ENCODE data around the gene CFAP43.

GRCh38 chr10:104258209-104258608 lies 26.0 kb upstream of the CFAP43 start:
- TF ChIP-seq CTCF (conservative IDR thresholded peaks at IDR 0.05; ENCODE audit: low read length) (no peak), EZH2phosphoT487 (IDR thresholded peaks at IDR 0.05; ENCODE audit: borderline replicate concordance, low read depth, low read length) (no peak)

Measured in OCI-LY7 (cell line).